Endodermal cell (in vitro differentiated cells): Measurements from ENCODE around the gene TMEM40. TPM values are rescaled to one million over a fixed set of nuclear protein-coding genes. Genes with fewer than 3 reads are reported as not detected.

Experiments used
- DNase-seq: peaks from one replicate; pipeline ENCODE4 v3.0.0-alpha.2; 2017
- H3K27ac ChIP-seq: 2 replicates; pipeline ENCODE4 v1.5.1; 2013; ENCODE audit warnings: mild to moderate bottlenecking, low read depth, low read length, moderate library complexity
- H3K27me3 ChIP-seq: 2 replicates; pipeline ENCODE4 v1.6.1; 2013; ENCODE audit warnings: mild to moderate bottlenecking, low read length, moderate library complexity; ENCODE audit not compliant: insufficient read depth, control insufficient read depth, poor library complexity, severe bottlenecking
- H3K36me3 ChIP-seq: 2 replicates; pipeline ENCODE4 v1.7.0; 2013; ENCODE audit warnings: mild to moderate bottlenecking, low read length, moderate library complexity; ENCODE audit not compliant: control insufficient read depth, insufficient read depth
- H3K4me1 ChIP-seq: one replicate; pipeline ENCODE4 v1.7.0; 2013; ENCODE audit warnings: low read length; ENCODE audit not compliant: control insufficient read depth, insufficient read depth
- H3K4me3 ChIP-seq: 2 replicates; pipeline ENCODE4 v1.5.1; 2013; ENCODE audit warnings: mild to moderate bottlenecking, low read length, moderate library complexity
- H3K9ac ChIP-seq: 2 replicates; pipeline ENCODE4 v1.6.1; 2013; ENCODE audit warnings: mild to moderate bottlenecking, low read length, moderate library complexity; ENCODE audit not compliant: poor library complexity, severe bottlenecking; ENCODE audit errors: extremely low read depth
- H3K9me3 ChIP-seq: 2 replicates; pipeline ENCODE4 v1.6.1; 2013; ENCODE audit warnings: mild to moderate bottlenecking, low read length, moderate library complexity; ENCODE audit not compliant: control insufficient read depth
- H3K27ac Mint-ChIP-seq: 2 replicates; pipeline ENCODE4 v1.8.0; 2020; ENCODE audit warnings: mixed read lengths
- H3K27me3 Mint-ChIP-seq: 2 replicates; pipeline ENCODE4 v1.8.0; 2021; ENCODE audit warnings: mild to moderate bottlenecking, mixed read lengths; ENCODE audit not compliant: insufficient read depth
- H3K36me3 Mint-ChIP-seq: 2 replicates; pipeline ENCODE4 v1.8.0; 2020; ENCODE audit warnings: low read depth, mixed read lengths
- H3K4me1 Mint-ChIP-seq: 2 replicates; pipeline ENCODE4 v1.8.0; 2020; ENCODE audit warnings: mixed read lengths
- H3K4me3 Mint-ChIP-seq: 2 replicates; pipeline ENCODE4 v1.8.0; 2020; ENCODE audit warnings: mild to moderate bottlenecking, moderate library complexity, mixed read lengths
- H3K9me3 Mint-ChIP-seq: 2 replicates; pipeline ENCODE4 v1.8.0; 2020; ENCODE audit warnings: mild to moderate bottlenecking, mixed read lengths
- CTCF ChIP-seq: fragments of 200-600 bp; sonication (generic); conservative IDR thresholded peaks from 2 replicates; pipeline ENCODE4 v1.5.0; 2021; ENCODE audit warnings: antibody characterized with exemption, mild to moderate bottlenecking
- WGBS, 2 experiments: methylation state at CpG; one replicate each; pipeline versions ENCODE4 v1.1.5 to v1.1.7; 2013; ENCODE audit warnings: missing lambda C conversion rate in 2 of 2, mixed read lengths in 1 of 2; ENCODE audit not compliant: insufficient coverage in 1 of 2, insufficient read length in 1 of 2; 5-methylcytosine and 5-hydroxymethylcytosine counted together
- total RNA-seq, 2 donors: library from RNA; stranded (reverse); fragmentation: NEBNext Ultra II Directional in 1 of 2; extraction: Animal tissue kit (Norgen Biotek cat#: 25700) in 1 of 2; gene quantifications; 2 replicates in 1 of 2; 3 replicates in 1 of 2; pipeline ENCODE4 v1.2.1, GENCODE V29; 2021

The TMEM40 gene
- total RNA-seq, 2 donors from 2014 or later, result not detected

DNA sequence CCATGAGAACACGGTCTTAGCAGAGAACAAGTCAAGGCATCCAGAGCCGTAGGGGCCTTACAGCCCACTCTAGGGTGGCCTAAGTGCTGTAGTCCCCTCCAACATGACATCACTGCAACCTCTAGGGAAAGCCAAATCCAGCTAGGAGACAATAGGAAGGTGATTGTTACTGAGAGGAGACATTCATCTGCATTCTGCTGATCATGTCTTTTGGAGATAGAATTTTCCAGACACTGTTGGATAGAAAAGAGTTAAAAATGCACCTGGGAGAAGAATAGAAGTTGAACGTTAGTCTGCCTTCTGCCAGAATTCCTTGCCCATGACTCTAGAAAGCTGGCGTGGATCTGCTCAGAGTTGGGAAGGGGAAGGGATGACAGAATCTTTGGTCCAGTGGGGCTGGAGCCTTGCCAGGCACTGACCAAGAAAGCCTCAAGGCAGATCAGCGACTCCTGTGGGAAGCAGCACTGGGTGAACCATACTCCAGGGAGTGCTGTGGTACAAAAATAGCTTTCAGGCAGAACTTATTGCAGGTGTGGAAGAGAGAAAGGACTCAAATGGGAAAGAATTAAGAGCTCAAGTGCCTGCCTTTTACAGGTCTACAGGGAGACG, 50.4 kb downstream of the TMEM40 start:
- Mint-ChIP-seq H3K9me3 (no peaks in the 10 kb centered on the region), H3K4me3 (no peak overlapping the region), H3K27me3 (peaks cover 3% of the 10 kb centered on the region), H3K27ac (no peak overlapping the region), H3K4me1 (peaks cover under 1% of the 10 kb centered on the region), H3K36me3 (no peaks in the 10 kb centered on the region)
- H3K4me3 ChIP-seq, result no peak overlapping the region
- H3K27me3 ChIP-seq, result no peaks in the 10 kb centered on the region
- no peaks in the 10 kb centered on the region for H3K36me3 ChIP-seq
- WGBS, 2 experiments, result 84 to 87% methylated on average over 4 to 6 of the region's 6 CpGs
- no peak for DNase-seq
- no peak for TF ChIP-seq CTCF
- no peaks in the 10 kb centered on the region for H3K9me3 ChIP-seq
- H3K9ac ChIP-seq, result no peak overlapping the region
- no peak overlapping the region for H3K27ac ChIP-seq
- H3K4me1 ChIP-seq, result no peaks in the 10 kb centered on the region

DNA sequence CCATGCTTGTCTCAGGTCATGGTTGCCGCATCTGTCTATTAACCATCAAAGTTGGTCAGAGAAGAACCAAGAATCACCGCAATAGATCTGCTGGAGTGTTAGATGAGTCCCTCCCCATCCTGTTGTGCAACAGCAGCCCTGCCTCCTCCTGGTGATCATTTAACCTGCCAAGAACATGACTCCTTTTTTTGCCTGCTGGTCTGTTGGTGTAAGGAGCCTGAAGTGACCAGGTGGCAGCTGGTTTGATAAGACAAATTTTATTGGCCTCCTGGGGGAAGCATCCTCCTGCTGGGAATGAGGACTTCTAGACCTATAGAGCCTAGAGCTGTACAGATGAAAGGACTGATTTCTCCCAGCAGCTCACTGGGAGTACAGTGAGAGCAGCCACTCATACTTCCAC, 51.6 kb downstream of the TMEM40 start:
- peaks cover 3% of the 10 kb centered on the region for H3K27me3 Mint-ChIP-seq
- no peak overlapping the region for H3K27ac Mint-ChIP-seq
- H3K4me3 Mint-ChIP-seq, result no peak overlapping the region
- no peaks in the 10 kb centered on the region for H3K9me3 ChIP-seq
- no peaks in the 10 kb centered on the region for H3K4me1 ChIP-seq
- H3K27me3 ChIP-seq, result no peaks in the 10 kb centered on the region
- 98 to 100% methylated on average over 2 of the region's 2 CpGs for WGBS, 2 experiments
- no peak overlapping the region for H3K9ac ChIP-seq
- H3K4me3 ChIP-seq, result no peak overlapping the region
- no peak overlapping the region for H3K27ac ChIP-seq
- no peaks in the 10 kb centered on the region for H3K9me3 Mint-ChIP-seq
- DNase-seq, result no peak
- no peaks in the 10 kb centered on the region for H3K36me3 ChIP-seq
- no peaks in the 10 kb centered on the region for H3K36me3 Mint-ChIP-seq
- peak; percentile 19 for TF ChIP-seq CTCF
- H3K4me1 Mint-ChIP-seq, result peaks cover 4% of the 10 kb centered on the region

DNA sequence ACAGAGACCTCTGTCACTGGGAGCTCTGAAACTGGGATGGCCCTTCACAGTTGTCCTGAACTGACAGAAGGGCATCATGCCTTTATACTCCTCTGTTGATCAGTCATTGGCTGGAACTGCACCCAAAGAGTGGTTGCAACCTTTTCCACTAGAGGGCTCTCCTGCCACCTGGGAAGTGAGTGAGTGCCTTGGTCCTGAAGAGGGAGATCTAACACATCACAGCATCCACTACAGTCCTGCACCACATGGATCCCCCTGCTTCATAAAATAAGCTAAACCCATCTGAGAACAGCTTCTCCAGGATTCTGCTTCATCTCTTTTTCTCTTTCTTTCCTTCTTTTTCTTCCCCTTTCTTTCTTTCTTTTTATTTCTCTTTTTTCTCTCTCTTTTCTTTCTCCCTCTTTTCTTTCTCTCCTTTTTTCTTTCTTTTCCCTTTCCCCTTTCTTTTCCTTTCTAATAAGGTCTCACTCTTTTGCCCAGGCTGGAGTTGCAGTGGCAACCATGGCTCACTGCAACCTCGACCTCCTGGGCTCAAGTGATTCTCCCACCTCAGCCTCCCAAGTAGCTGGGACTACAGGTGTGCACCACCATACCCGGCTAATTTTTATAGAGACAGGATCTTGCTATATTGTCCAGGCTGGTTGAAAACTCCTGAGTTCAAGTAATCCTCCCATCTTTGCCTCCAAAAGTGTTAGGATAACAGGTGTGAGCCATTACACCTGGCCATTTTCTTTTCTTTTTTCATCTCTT, 52.4 kb downstream of the TMEM40 start:
- H3K27ac ChIP-seq, result no peak overlapping the region
- no peaks in the 10 kb centered on the region for H3K36me3 Mint-ChIP-seq
- H3K4me3 Mint-ChIP-seq, result no peak overlapping the region
- no peaks in the 10 kb centered on the region for H3K9me3 ChIP-seq
- peaks cover 3% of the 10 kb centered on the region for H3K27me3 Mint-ChIP-seq
- H3K27me3 ChIP-seq, result no peaks in the 10 kb centered on the region
- H3K36me3 ChIP-seq, result no peaks in the 10 kb centered on the region
- 80 to 100% methylated on average over 1 to 2 of the region's 2 CpGs for WGBS, 2 experiments
- TF ChIP-seq CTCF, result peak; percentile 96
- H3K9me3 Mint-ChIP-seq, result no peaks in the 10 kb centered on the region
- H3K27ac Mint-ChIP-seq, result no peak overlapping the region
- peaks cover 4% of the 10 kb centered on the region for H3K4me1 Mint-ChIP-seq
- H3K9ac ChIP-seq, result no peak overlapping the region
- no peaks in the 10 kb centered on the region for H3K4me1 ChIP-seq
- DNase-seq, result peak; percentile 93
- H3K4me3 ChIP-seq, result no peak overlapping the region
